Parathyroid adenoma (tissue), 2 donors: ENCODE results near the gene ADCY4.

Experiments used
- H2AFZ ChIP-seq: fragments of 300-600 bp; sonication (generic); one replicate; pipeline ENCODE4 v1.7.0; 2017; ENCODE audit warnings: antibody characterized with exemption, mild to moderate bottlenecking
- H3K27ac ChIP-seq: fragments of 300-600 bp; sonication (generic); one replicate; pipeline ENCODE4 v1.7.0; 2017
- H3K27me3 ChIP-seq: fragments of 300-600 bp; sonication (generic); one replicate; pipeline ENCODE4 v1.7.0; 2017; ENCODE audit warnings: low read length; ENCODE audit not compliant: control insufficient read depth, insufficient read depth
- H3K36me3 ChIP-seq: fragments of 300-600 bp; sonication (generic); one replicate; pipeline ENCODE4 v1.7.0; 2017; ENCODE audit warnings: low read length; ENCODE audit not compliant: control insufficient read depth, insufficient read depth
- H3K4me1 ChIP-seq: fragments of 300-600 bp; sonication (generic); one replicate; pipeline ENCODE4 v1.7.0; 2017; ENCODE audit warnings: control low read depth
- H3K4me2 ChIP-seq: fragments of 300-600 bp; sonication (generic); one replicate; pipeline ENCODE4 v1.7.0; 2017; ENCODE audit warnings: low read length
- H3K4me3 ChIP-seq: fragments of 300-600 bp; sonication (generic); one replicate; pipeline ENCODE4 v1.7.0; 2017; ENCODE audit warnings: low read depth, low read length
- H3K79me2 ChIP-seq: fragments of 300-600 bp; sonication (generic); one replicate; pipeline ENCODE4 v1.7.0; 2017; ENCODE audit warnings: control low read depth
- H3K9ac ChIP-seq: fragments of 300-600 bp; sonication (generic); one replicate; pipeline ENCODE4 v1.7.0; 2017; ENCODE audit warnings: mild to moderate bottlenecking
- H3K9me3 ChIP-seq: fragments of 300-600 bp; sonication (generic); one replicate; pipeline ENCODE4 v1.7.0; 2017; ENCODE audit warnings: low read length; ENCODE audit not compliant: control insufficient read depth
- CTCF ChIP-seq: fragments of 300-600 bp; sonication (generic); IDR thresholded peaks from one replicate; pipeline ENCODE4 v1.7.0; 2017; ENCODE audit warnings: antibody characterized with exemption, mild to moderate bottlenecking
- donor health status: primary hyperparathyroidism.

The ADCY4 gene

GRCh38 chr14:24291446-24292117 is 43.3 kb downstream of the ADCY4 start:
- H3K36me3 ChIP-seq, result no peaks in the 10 kb centered on the region
- peaks cover 2% of the 10 kb centered on the region for H3K79me2 ChIP-seq
- H3K27me3 ChIP-seq, result no peaks in the 10 kb centered on the region
- no peak overlapping the region for H3K4me3 ChIP-seq
- no peaks in the 10 kb centered on the region for H3K9me3 ChIP-seq
- H3K4me1 ChIP-seq, result no peaks in the 10 kb centered on the region
- no peak overlapping the region for H3K9ac ChIP-seq
- H2AFZ ChIP-seq, result no peak overlapping the region
- no peak for TF ChIP-seq CTCF
- H3K4me2 ChIP-seq, result no peak overlapping the region
- no peak overlapping the region for H3K27ac ChIP-seq

DNA sequence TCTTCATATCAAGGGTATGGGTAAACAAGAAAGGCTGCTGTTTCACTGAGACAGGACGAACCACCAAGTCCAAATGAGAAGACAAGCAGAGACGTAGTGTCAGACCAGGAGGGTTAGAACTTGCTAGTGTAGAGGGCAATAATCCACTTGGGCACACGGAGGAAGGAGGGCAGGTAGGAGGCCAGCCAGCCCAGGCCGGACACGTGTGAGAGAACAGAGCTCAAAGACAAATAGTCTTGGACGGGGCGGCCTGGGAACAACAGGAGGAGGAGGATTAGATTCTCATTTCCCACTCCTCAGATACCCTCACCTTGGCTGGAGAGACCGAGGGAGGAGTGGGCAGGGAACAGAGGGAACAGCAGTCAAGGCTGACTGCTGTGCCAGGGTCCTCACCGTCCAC is 44.1 kb downstream of the ADCY4 start:
- Histone ChIP-seq H3K9me3 (no peaks in the 10 kb centered on the region), H2AFZ (no peak overlapping the region), H3K27me3 (no peaks in the 10 kb centered on the region), H3K4me1 (no peaks in the 10 kb centered on the region), H3K4me2 (no peak overlapping the region), H3K27ac (no peak overlapping the region), H3K4me3 (no peak overlapping the region), H3K9ac (no peak overlapping the region), H3K79me2 (no peaks in the 10 kb centered on the region), H3K36me3 (no peaks in the 10 kb centered on the region)
- no peak for TF ChIP-seq CTCF

DNA sequence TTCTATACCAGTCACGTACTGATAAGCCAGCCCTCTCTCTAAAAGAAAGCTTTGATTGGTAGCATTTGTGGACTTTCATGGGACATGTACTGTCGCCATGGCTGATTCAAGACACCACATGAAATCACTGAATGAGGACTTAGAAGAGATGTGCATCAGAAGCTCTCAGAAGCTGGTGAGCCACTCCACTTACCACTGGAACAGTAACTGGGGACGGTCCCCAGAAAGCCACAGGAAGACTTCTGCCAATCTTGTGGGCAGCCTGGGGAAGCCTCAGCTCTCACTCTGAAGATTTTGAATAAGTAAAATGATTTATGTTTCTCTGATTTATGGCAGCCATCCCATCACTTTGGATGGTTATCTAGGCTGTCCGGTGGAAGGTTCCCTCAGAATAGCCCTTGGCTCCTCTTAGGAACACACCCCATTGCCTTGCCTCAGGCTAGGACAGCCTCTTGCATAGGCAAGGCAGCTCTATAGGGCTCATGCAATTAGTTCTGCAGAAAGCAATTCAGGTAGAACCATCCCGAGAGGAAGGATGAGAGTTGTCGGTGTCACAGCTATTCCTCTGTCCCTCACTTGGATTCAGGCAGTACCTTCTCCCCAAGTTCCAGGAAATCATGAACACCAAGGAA is 45.1 kb downstream of the ADCY4 start:
- TF ChIP-seq CTCF, result no peak
- no peaks in the 10 kb centered on the region for H3K79me2 ChIP-seq

DNA sequence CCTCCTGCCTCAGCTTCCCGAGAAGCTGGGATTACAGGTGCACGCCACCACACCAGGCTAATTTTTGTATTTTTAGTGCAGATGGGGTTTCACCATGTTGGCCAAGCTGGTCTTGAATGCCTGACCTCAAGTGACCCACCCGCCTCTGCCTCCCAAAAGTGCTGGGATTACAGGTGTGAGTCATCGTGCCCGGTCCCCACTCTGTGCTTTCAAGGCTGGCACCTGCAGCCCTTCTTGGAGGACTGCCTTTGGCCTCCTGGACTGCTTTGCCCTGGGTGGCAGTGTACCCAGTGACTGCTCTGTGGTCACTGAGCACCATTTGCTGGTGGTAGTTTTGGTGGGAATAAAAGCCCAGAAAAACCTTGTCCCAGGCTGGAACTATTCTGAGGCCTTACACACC is 47.9 kb downstream of the ADCY4 start:
- Histone ChIP-seq H3K79me2 (no peaks in the 10 kb centered on the region), H3K9me3 (no peaks in the 10 kb centered on the region), H3K36me3 (no peaks in the 10 kb centered on the region), H3K4me3 (no peak overlapping the region), H3K27me3 (no peaks in the 10 kb centered on the region), H2AFZ (no peak overlapping the region), H3K27ac (no peak overlapping the region), H3K9ac (no peak overlapping the region), H3K4me2 (no peak overlapping the region), H3K4me1 (no peaks in the 10 kb centered on the region)
- no peak for TF ChIP-seq CTCF

More for the DNA sequence above, 45.1 kb downstream of the ADCY4 start:
- H3K9me3 ChIP-seq, result no peaks in the 10 kb centered on the region
- no peak overlapping the region for H3K4me2 ChIP-seq
- H3K9ac ChIP-seq, result no peak overlapping the region
- no peaks in the 10 kb centered on the region for H3K27me3 ChIP-seq
- H3K27ac ChIP-seq, result no peak overlapping the region
- H3K4me1 ChIP-seq, result no peaks in the 10 kb centered on the region
- no peaks in the 10 kb centered on the region for H3K36me3 ChIP-seq
- H2AFZ ChIP-seq, result no peak overlapping the region
- H3K4me3 ChIP-seq, result no peak overlapping the region

- Histone ChIP-seq H3K27ac (no peak overlapping the region), H3K79me2 (no peaks in the 10 kb centered on the region), H3K27me3 (no peaks in the 10 kb centered on the region), H3K4me3 (no peak overlapping the region), H3K9me3 (no peaks in the 10 kb centered on the region), H3K36me3 (no peaks in the 10 kb centered on the region), H2AFZ (no peak overlapping the region), H3K4me1 (no peaks in the 10 kb centered on the region), H3K9ac (no peak overlapping the region), H3K4me2 (no peak overlapping the region)
- TF ChIP-seq CTCF, result no peak
These were observed 49.5 kb downstream of the ADCY4 start for GRCh38 chr14:24285351-24285750.
